ENCODE results near the gene CEBPA. TPM values are rescaled to one million over a fixed set of nuclear protein-coding genes. Genes with fewer than 3 reads are reported as not detected.
A peak's percentile ranks its signal among the peaks of the same experiment; 100 is the strongest.

CEBPA gene
- total and polyA plus RNA-seq, 4 experiments from 2014 or later, result 0.20 to 2.4 (median 1.6) TPM

- Histone ChIP-seq H3K27me3 (ENCODE audit: insufficient read depth, low read length) (no peaks in the 10 kb centered on the region), H3K4me3 (ENCODE audit: low read length in 2 of 2) (no peak overlapping the region), H3K9me3 (ENCODE audit: control insufficient read depth in 1 of 2, low read length in 2 of 2) (no peaks in the 10 kb centered on the region), H3K27ac (ENCODE audit: low read depth, low read length) (no peak overlapping the region), H3K36me3 (ENCODE audit: insufficient read depth, low read length) (no peaks in the 10 kb centered on the region), H3K4me1 (ENCODE audit: insufficient read depth, low read length) (no peaks in the 10 kb centered on the region)
- ChIA-PET CTCF (ENCODE audit: partially characterized antibody) (no interaction called here), POLR2A (ENCODE audit: partially characterized antibody) (no interaction called here)
- intact Hi-C loops (cut with micrococcal nuclease), result no loop called here
- Mint-ChIP-seq H3K9me3 (peaks cover 0 to 3% (median 0%) of the 10 kb centered on the region in 8 donors), H3K4me1 (peaks cover 0 to 6% (median 2%) of the 10 kb centered on the region in 4 donors), H3K27me3 (peaks cover 0 to 2% of the 10 kb centered on the region in 2 donors), H3K4me3 (no peak overlapping the region), H3K27ac (no peak overlapping the region), H3K36me3 (no peaks in the 10 kb centered on the region)
- DNase-seq, result no peak
These were observed 34.0 kb downstream of the CEBPA start for GRCh38 chr19:33268162-33268991.

- ChIA-PET CTCF (ENCODE audit: partially characterized antibody) (no interaction called here), POLR2A (ENCODE audit: partially characterized antibody) (no interaction called here)
- Mint-ChIP-seq H3K27ac (no peak overlapping the region), H3K4me1 (peaks cover 0 to 4% (median under 1%) of the 10 kb centered on the region in 4 donors), H3K4me3 (no peak overlapping the region), H3K36me3 (no peaks in the 10 kb centered on the region), H3K9me3 (peaks cover 0 to 3% (median 0%) of the 10 kb centered on the region in 8 donors), H3K27me3 (peaks cover 0 to 2% of the 10 kb centered on the region in 2 donors)
- H3K27ac ChIP-seq (ENCODE audit: low read depth, low read length), result no peak overlapping the region
- intact Hi-C loops (cut with micrococcal nuclease), result no loop called here
- no peaks in the 10 kb centered on the region for H3K27me3 ChIP-seq (ENCODE audit: insufficient read depth, low read length)
- DNase-seq, result no peak
- H3K4me3 ChIP-seq (ENCODE audit: low read length in 2 of 2), result no peak overlapping the region
- no peaks in the 10 kb centered on the region for H3K36me3 ChIP-seq (ENCODE audit: insufficient read depth, low read length)
- no peaks in the 10 kb centered on the region for H3K4me1 ChIP-seq (ENCODE audit: insufficient read depth, low read length)
- no peaks in the 10 kb centered on the region for H3K9me3 ChIP-seq (ENCODE audit: control insufficient read depth in 1 of 2, low read length in 2 of 2)
These were observed 34.6 kb downstream of the CEBPA start for GRCh38 chr19:33267706-33268105.

GRCh38 chr19:33266974-33267484 lies 35.3 kb downstream of the CEBPA start:
- H3K9me3 Mint-ChIP-seq, result peaks cover 0 to 3% (median 0%) of the 10 kb centered on the region in 8 donors
- no peaks in the 10 kb centered on the region for H3K9me3 ChIP-seq (ENCODE audit: control insufficient read depth in 1 of 2, low read length in 2 of 2)
- no peaks in the 10 kb centered on the region for H3K4me1 ChIP-seq (ENCODE audit: insufficient read depth, low read length)
- no peak overlapping the region for H3K4me3 Mint-ChIP-seq
- H3K27me3 ChIP-seq (ENCODE audit: insufficient read depth, low read length), result no peaks in the 10 kb centered on the region
- no peaks in the 10 kb centered on the region for H3K36me3 Mint-ChIP-seq
- no peak for DNase-seq
- H3K36me3 ChIP-seq (ENCODE audit: insufficient read depth, low read length), result no peaks in the 10 kb centered on the region
- CTCF ChIA-PET (ENCODE audit: partially characterized antibody), result no interaction called here
- POLR2A ChIA-PET (ENCODE audit: partially characterized antibody), result no interaction called here
- no peak overlapping the region for H3K27ac ChIP-seq (ENCODE audit: low read depth, low read length)
- H3K27ac Mint-ChIP-seq, result no peak overlapping the region
- peaks cover 0 to 4% (median 1%) of the 10 kb centered on the region in 4 donors for H3K4me1 Mint-ChIP-seq
- H3K4me3 ChIP-seq (ENCODE audit: low read length in 2 of 2), result no peak overlapping the region
- intact Hi-C loops (cut with micrococcal nuclease), result no loop called here
- H3K27me3 Mint-ChIP-seq, result peaks cover 1 to 2% of the 10 kb centered on the region in 2 donors

GRCh38 chr19:33264881-33265445 lies 37.4 kb downstream of the CEBPA start:
- H3K4me3 ChIP-seq (ENCODE audit: low read length in 2 of 2), result no peak overlapping the region
- no peaks in the 10 kb centered on the region for H3K36me3 ChIP-seq (ENCODE audit: insufficient read depth, low read length)
- ChIA-PET POLR2A (ENCODE audit: partially characterized antibody) (no interaction called here), CTCF (ENCODE audit: partially characterized antibody) (no interaction called here)
- peaks cover 0 to 3% (median 0%) of the 10 kb centered on the region in 8 donors for H3K9me3 Mint-ChIP-seq
- peaks cover 7 to 15% (median 8%) of the 10 kb centered on the region in 4 donors for H3K4me1 Mint-ChIP-seq
- no peaks in the 10 kb centered on the region for H3K36me3 Mint-ChIP-seq
- DNase-seq, result no peak
- intact Hi-C loops (cut with micrococcal nuclease), result no loop called here
- no peak overlapping the region for H3K27ac ChIP-seq (ENCODE audit: low read depth, low read length)
- H3K9me3 ChIP-seq (ENCODE audit: control insufficient read depth in 1 of 2, low read length in 2 of 2), result no peaks in the 10 kb centered on the region
- H3K4me3 Mint-ChIP-seq, result no peak overlapping the region
- H3K27me3 Mint-ChIP-seq, result peaks cover 4 to 5% of the 10 kb centered on the region in 2 donors
- no peak overlapping the region for H3K27ac Mint-ChIP-seq
- no peaks in the 10 kb centered on the region for H3K27me3 ChIP-seq (ENCODE audit: insufficient read depth, low read length)
- peaks cover 9% of the 10 kb centered on the region for H3K4me1 ChIP-seq (ENCODE audit: insufficient read depth, low read length)

- H3K4me3 ChIP-seq (ENCODE audit: low read length in 2 of 2), result no peak overlapping the region
- no peaks in the 10 kb centered on the region for H3K9me3 ChIP-seq (ENCODE audit: control insufficient read depth in 1 of 2, low read length in 2 of 2)
- intact Hi-C loops (cut with micrococcal nuclease), result no loop called here
- H3K27me3 ChIP-seq (ENCODE audit: insufficient read depth, low read length), result no peaks in the 10 kb centered on the region
- no peaks in the 10 kb centered on the region for H3K36me3 ChIP-seq (ENCODE audit: insufficient read depth, low read length)
- DNase-seq, result no peak
- peaks cover 0 to 4% (median 0%) of the 10 kb centered on the region in 8 donors for H3K9me3 Mint-ChIP-seq
- peak overlapping the region in 1 of 7 donors; percentile 60 for H3K27ac Mint-ChIP-seq
- no peak overlapping the region for H3K27ac ChIP-seq (ENCODE audit: low read depth, low read length)
- H3K36me3 Mint-ChIP-seq, result no peaks in the 10 kb centered on the region
- peaks cover 9% of the 10 kb centered on the region for H3K4me1 ChIP-seq (ENCODE audit: insufficient read depth, low read length)
- H3K4me3 Mint-ChIP-seq, result no peak overlapping the region
- peaks cover 5 to 6% of the 10 kb centered on the region in 2 donors for H3K27me3 Mint-ChIP-seq
- ChIA-PET POLR2A (ENCODE audit: partially characterized antibody) (no interaction called here), CTCF (ENCODE audit: partially characterized antibody) (no interaction called here)
- H3K4me1 Mint-ChIP-seq, result peaks cover 7 to 15% (median 8%) of the 10 kb centered on the region in 4 donors
These were observed 38.9 kb downstream of the CEBPA start for GRCh38 chr19:33263325-33264023.

GRCh38 chr19:33261511-33262189 lies 40.7 kb downstream of the CEBPA start:
- POLR2A ChIA-PET (ENCODE audit: partially characterized antibody), result no interaction called here
- no peak overlapping the region for H3K4me3 ChIP-seq (ENCODE audit: low read length in 2 of 2)
- DNase-seq, result peak in 1 of 5 donors; percentile 25
- intact Hi-C loops (cut with micrococcal nuclease), result no loop called here
- CTCF ChIA-PET (ENCODE audit: partially characterized antibody), result interaction anchor here (1.0 to 1.3 kb wide), 2 partner anchors 77 to 169 kb away, joined by 3 read pairs; no protein-coding TSS in a partner anchor
- peaks cover 0 to 4% of the 10 kb centered on the region in 2 donors for H3K36me3 Mint-ChIP-seq
- no peak overlapping the region for H3K4me3 Mint-ChIP-seq
- no peaks in the 10 kb centered on the region for H3K36me3 ChIP-seq (ENCODE audit: insufficient read depth, low read length)
- no peak overlapping the region for H3K27ac Mint-ChIP-seq
- H3K4me1 ChIP-seq (ENCODE audit: insufficient read depth, low read length), result peaks cover 9% of the 10 kb centered on the region
- H3K27ac ChIP-seq (ENCODE audit: low read depth, low read length), result no peak overlapping the region
- H3K27me3 Mint-ChIP-seq, result peaks cover 6 to 8% of the 10 kb centered on the region in 2 donors
- peaks cover 0 to 10% (median 4%) of the 10 kb centered on the region in 8 donors for H3K9me3 Mint-ChIP-seq
- no peaks in the 10 kb centered on the region for H3K9me3 ChIP-seq (ENCODE audit: control insufficient read depth in 1 of 2, low read length in 2 of 2)
- H3K27me3 ChIP-seq (ENCODE audit: insufficient read depth, low read length), result no peaks in the 10 kb centered on the region
- H3K4me1 Mint-ChIP-seq, result peaks cover 7 to 15% (median 8%) of the 10 kb centered on the region in 4 donors
